ENCODE data around the gene SLC50A1. TPM values are rescaled to one million over a fixed set of nuclear protein-coding genes. Genes with fewer than 3 reads are reported as not detected.

SLC50A1 gene
- total and polyA plus RNA-seq, 2 donors (not counting 1 experiment from before 2014, with no cell fraction given): 36.0 to 61.1 TPM

GRCh38 chr1:155127967-155128754 lies 7.5 kb upstream of the SLC50A1 start:
- Histone ChIP-seq H3K4me1 (ENCODE audit: control insufficient read depth, extremely low read depth, insufficient read depth, low read length) (peaks cover 2% of the 10 kb centered on the region), H3K79me2 (ENCODE audit: control insufficient read depth, insufficient read depth, low read length) (no peaks in the 10 kb centered on the region), H3K9me3 (ENCODE audit: control insufficient read depth, insufficient read depth, low read depth, low read length) (no peaks in the 10 kb centered on the region), H3K4me2 (ENCODE audit: extremely low read depth, insufficient read depth, low read length) (peak overlapping the region; percentile 21), H3K36me3 (ENCODE audit: control insufficient read depth, insufficient read depth, low read length) (no peaks in the 10 kb centered on the region), H4K20me1 (ENCODE audit: control insufficient read depth, extremely low read depth, insufficient read depth, low read length) (no peaks in the 10 kb centered on the region), H3K4me3 (replicated peaks in 1 of 4; ENCODE audit: control extremely low read depth in 1 of 4, insufficient read depth in 1 of 4, low read depth in 3 of 4, low read length in 4 of 4) (peak overlapping the region in 2 of 4 experiments; percentile 51 to 58), H3K9ac (ENCODE audit: insufficient read depth, low read length) (no peak overlapping the region), H3K27me3 (ENCODE audit: control insufficient read depth, insufficient read depth, low read length) (peaks cover 55% of the 10 kb centered on the region), H3K27ac (ENCODE audit: insufficient read depth, low read length) (no peak overlapping the region), H2AFZ (ENCODE audit: low read length) (no peak overlapping the region)
- TF ChIP-seq EZH2 (IDR thresholded peaks at IDR 0.05; ENCODE audit: low read length, missing control alignments) (peak; percentile 23), CTCF (conservative IDR thresholded peaks at IDR 0.05 in 1 of 2, IDR thresholded peaks at IDR 0.05 in 1 of 2; ENCODE audit: low read depth in 1 of 2, low read length in 2 of 2) (no peak)
- DNase-seq (ENCODE audit: low read depth in 2 of 2): no peak

GRCh38 chr1:155128755-155129473 lies 6.7 kb upstream of the SLC50A1 start:
- peak; percentile 21 for TF ChIP-seq EZH2 (IDR thresholded peaks at IDR 0.05; ENCODE audit: low read length, missing control alignments)
- TF ChIP-seq CTCF (conservative IDR thresholded peaks at IDR 0.05 in 1 of 2, IDR thresholded peaks at IDR 0.05 in 1 of 2; ENCODE audit: low read depth in 1 of 2, low read length in 2 of 2): no peak
- H3K4me1 ChIP-seq (ENCODE audit: control insufficient read depth, extremely low read depth, insufficient read depth, low read length): peaks cover 2% of the 10 kb centered on the region
- no peak overlapping the region for H2AFZ ChIP-seq (ENCODE audit: low read length)
- H3K36me3 ChIP-seq (ENCODE audit: control insufficient read depth, insufficient read depth, low read length): no peaks in the 10 kb centered on the region
- no peaks in the 10 kb centered on the region for H3K79me2 ChIP-seq (ENCODE audit: control insufficient read depth, insufficient read depth, low read length)
- no peaks in the 10 kb centered on the region for H3K9me3 ChIP-seq (ENCODE audit: control insufficient read depth, insufficient read depth, low read depth, low read length)
- H3K9ac ChIP-seq (ENCODE audit: insufficient read depth, low read length): no peak overlapping the region
- no peak for DNase-seq (ENCODE audit: low read depth in 2 of 2)
- no peak overlapping the region for H3K27ac ChIP-seq (ENCODE audit: insufficient read depth, low read length)
- H3K4me2 ChIP-seq (ENCODE audit: extremely low read depth, insufficient read depth, low read length): no peak overlapping the region
- H3K4me3 ChIP-seq (replicated peaks in 1 of 4; ENCODE audit: control extremely low read depth in 1 of 4, insufficient read depth in 1 of 4, low read depth in 3 of 4, low read length in 4 of 4): peak overlapping the region in 1 of 4 experiments; percentile 58
- no peaks in the 10 kb centered on the region for H4K20me1 ChIP-seq (ENCODE audit: control insufficient read depth, extremely low read depth, insufficient read depth, low read length)
- peaks cover 53% of the 10 kb centered on the region for H3K27me3 ChIP-seq (ENCODE audit: control insufficient read depth, insufficient read depth, low read length)

GRCh38 chr1:155130272-155131006 lies 5.2 kb upstream of the SLC50A1 start:
- Histone ChIP-seq H3K4me3 (replicated peaks in 1 of 4; ENCODE audit: control extremely low read depth in 1 of 4, insufficient read depth in 1 of 4, low read depth in 3 of 4, low read length in 4 of 4) (no peak overlapping the region), H3K79me2 (ENCODE audit: control insufficient read depth, insufficient read depth, low read length) (no peaks in the 10 kb centered on the region), H3K4me1 (ENCODE audit: control insufficient read depth, extremely low read depth, insufficient read depth, low read length) (peaks cover 9% of the 10 kb centered on the region), H3K27me3 (ENCODE audit: control insufficient read depth, insufficient read depth, low read length) (peaks cover 41% of the 10 kb centered on the region), H3K27ac (ENCODE audit: insufficient read depth, low read length) (no peak overlapping the region), H3K36me3 (ENCODE audit: control insufficient read depth, insufficient read depth, low read length) (no peaks in the 10 kb centered on the region), H2AFZ (ENCODE audit: low read length) (no peak overlapping the region), H4K20me1 (ENCODE audit: control insufficient read depth, extremely low read depth, insufficient read depth, low read length) (no peaks in the 10 kb centered on the region), H3K4me2 (ENCODE audit: extremely low read depth, insufficient read depth, low read length) (no peak overlapping the region), H3K9me3 (ENCODE audit: control insufficient read depth, insufficient read depth, low read depth, low read length) (no peaks in the 10 kb centered on the region), H3K9ac (ENCODE audit: insufficient read depth, low read length) (no peak overlapping the region)
- no peak for DNase-seq (ENCODE audit: low read depth in 2 of 2)
- no peak for TF ChIP-seq EZH2 (IDR thresholded peaks at IDR 0.05; ENCODE audit: low read length, missing control alignments)
- no peak for TF ChIP-seq CTCF (conservative IDR thresholded peaks at IDR 0.05 in 1 of 2, IDR thresholded peaks at IDR 0.05 in 1 of 2; ENCODE audit: low read depth in 1 of 2, low read length in 2 of 2)
